CD8-positive, alpha-beta memory T cell (primary cell): Measurements from ENCODE around the gene PIP5K1B. TPM values are rescaled to one million over a fixed set of nuclear protein-coding genes. Genes with fewer than 3 reads are reported as not detected.

Experiments used
- CTCF ChIA-PET: fragments of 350-600 bp; sonication (Branson Sonifier 250); formaldehyde crosslinking; loops from one replicate; lab custom pipeline; 2021; ENCODE audit warnings: antibody characterized with exemption; lab: Charles Lee
- POLR2A ChIA-PET: fragments of 350-600 bp; sonication (Branson Sonifier 250); formaldehyde crosslinking; loops from one replicate; lab custom pipeline; 2021; ENCODE audit warnings: antibody characterized with exemption; lab: Charles Lee
- DNase-seq, 5 donors: peaks; one replicate each; pipeline versions ENCODE4 v3.0.0 to v3.0.0-alpha.2; 2020 to 2022; ENCODE audit warnings: mixed read lengths in 1 of 5
- H3K27ac ChIP-seq: one replicate; pipeline ENCODE4 v1.7.0; 2013; ENCODE audit warnings: low read depth, mild to moderate bottlenecking, low read length, moderate library complexity
- H3K27me3 ChIP-seq: 2 replicates; pipeline ENCODE4 v1.7.0; 2013; ENCODE audit warnings: low read length, mild to moderate bottlenecking; ENCODE audit not compliant: insufficient read depth, poor library complexity, severe bottlenecking
- H3K36me3 ChIP-seq: 2 replicates; pipeline ENCODE4 v1.7.0; 2013; ENCODE audit warnings: mild to moderate bottlenecking, low read length, moderate library complexity; ENCODE audit not compliant: insufficient read depth
- H3K4me1 ChIP-seq: 2 replicates; pipeline ENCODE4 v1.7.0; 2013; ENCODE audit warnings: mild to moderate bottlenecking, low read length, moderate library complexity; ENCODE audit not compliant: insufficient read depth
- H3K4me3 ChIP-seq: 2 replicates; pipeline ENCODE4 v1.7.0; 2013; ENCODE audit warnings: mild to moderate bottlenecking, low read length
- H3K9me3 ChIP-seq: 2 replicates; pipeline ENCODE4 v1.7.0; 2013; ENCODE audit warnings: mild to moderate bottlenecking, low read length
- H3K27ac Mint-ChIP-seq, 8 donors: one replicate each; pipeline ENCODE4 v1.8.0; 2020 to 2021; ENCODE audit warnings: mixed read lengths in 8 of 8, mild to moderate bottlenecking in 6 of 8, inconsistent platforms in 3 of 8, moderate library complexity in 3 of 8
- H3K27me3 Mint-ChIP-seq, 2 donors: one replicate each; pipeline ENCODE4 v1.8.0; 2020 to 2021; ENCODE audit warnings: mixed read lengths in 2 of 2, mild to moderate bottlenecking in 1 of 2, moderate library complexity in 1 of 2
- H3K36me3 Mint-ChIP-seq, 3 donors: one replicate each; pipeline ENCODE4 v1.8.0; 2020 to 2021; ENCODE audit warnings: mixed read lengths in 3 of 3, inconsistent platforms in 1 of 3, mild to moderate bottlenecking in 1 of 3
- H3K4me1 Mint-ChIP-seq, 3 donors: one replicate each; pipeline ENCODE4 v1.8.0; 2020 to 2021; ENCODE audit warnings: mixed read lengths in 3 of 3, inconsistent platforms in 1 of 3, mild to moderate bottlenecking in 1 of 3
- H3K4me3 Mint-ChIP-seq, 7 donors: one replicate each; pipeline ENCODE4 v1.8.0; 2020 to 2021; ENCODE audit warnings: mixed read lengths in 7 of 7, mild to moderate bottlenecking in 6 of 7, moderate library complexity in 4 of 7, inconsistent platforms in 2 of 7
- H3K9me3 Mint-ChIP-seq, 5 donors: one replicate each; pipeline ENCODE4 v1.8.0; 2020 to 2022; ENCODE audit warnings: mixed read lengths in 5 of 5, mild to moderate bottlenecking in 3 of 5, moderate library complexity in 2 of 5, inconsistent platforms in 1 of 5
- polyA plus RNA-seq: library from polyadenylated mRNA; unstranded; fragments of 300-500 nt; fragmentation: Illumina TruSeq; gene quantifications from one replicate; pipeline ENCODE4 v1.2.3, GENCODE V29; 2021
- total RNA-seq, 2 experiments: library from RNA; stranded (reverse); gene quantifications; one replicate each; pipeline ENCODE4 v1.2.3, GENCODE V29; 2021

PIP5K1B gene
- total and polyA plus RNA-seq, 3 experiments from 2014 or later: 3.1 TPM; not detected in 1

DNA sequence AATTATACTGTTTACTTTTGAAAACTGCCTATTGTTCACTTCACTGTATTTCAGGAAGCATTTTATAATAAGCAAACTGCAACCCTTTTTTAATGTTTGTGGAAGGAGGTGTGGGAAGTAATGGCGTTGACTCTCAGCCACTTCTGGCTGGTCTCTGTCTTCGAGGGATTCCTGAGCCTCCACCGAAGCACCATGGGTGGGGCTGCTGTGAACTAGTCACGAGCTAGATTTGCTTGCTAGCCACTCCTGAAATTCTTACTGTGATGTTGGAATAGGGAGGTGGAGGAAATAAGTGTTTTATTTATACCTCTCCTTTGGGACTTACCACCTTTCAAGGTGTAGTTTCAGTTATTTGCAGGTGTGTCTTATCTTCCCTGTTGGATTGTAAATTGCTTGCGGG lies 26.8 kb downstream of the PIP5K1B start:
- Mint-ChIP-seq H3K4me1 (no peaks in the 10 kb centered on the region), H3K27ac (no peak overlapping the region), H3K4me3 (no peak overlapping the region), H3K9me3 (peaks cover 0 to 4% (median 0%) of the 10 kb centered on the region in 5 donors), H3K36me3 (no peaks in the 10 kb centered on the region), H3K27me3 (peaks cover 6 to 32% of the 10 kb centered on the region in 2 donors)
- Histone ChIP-seq H3K36me3 (no peaks in the 10 kb centered on the region), H3K4me3 (no peak overlapping the region), H3K9me3 (no peaks in the 10 kb centered on the region), H3K27me3 (no peaks in the 10 kb centered on the region), H3K4me1 (no peaks in the 10 kb centered on the region), H3K27ac (no peak overlapping the region)
- ChIA-PET POLR2A (no interaction called here), CTCF (no interaction called here)
- no peak for DNase-seq

DNA sequence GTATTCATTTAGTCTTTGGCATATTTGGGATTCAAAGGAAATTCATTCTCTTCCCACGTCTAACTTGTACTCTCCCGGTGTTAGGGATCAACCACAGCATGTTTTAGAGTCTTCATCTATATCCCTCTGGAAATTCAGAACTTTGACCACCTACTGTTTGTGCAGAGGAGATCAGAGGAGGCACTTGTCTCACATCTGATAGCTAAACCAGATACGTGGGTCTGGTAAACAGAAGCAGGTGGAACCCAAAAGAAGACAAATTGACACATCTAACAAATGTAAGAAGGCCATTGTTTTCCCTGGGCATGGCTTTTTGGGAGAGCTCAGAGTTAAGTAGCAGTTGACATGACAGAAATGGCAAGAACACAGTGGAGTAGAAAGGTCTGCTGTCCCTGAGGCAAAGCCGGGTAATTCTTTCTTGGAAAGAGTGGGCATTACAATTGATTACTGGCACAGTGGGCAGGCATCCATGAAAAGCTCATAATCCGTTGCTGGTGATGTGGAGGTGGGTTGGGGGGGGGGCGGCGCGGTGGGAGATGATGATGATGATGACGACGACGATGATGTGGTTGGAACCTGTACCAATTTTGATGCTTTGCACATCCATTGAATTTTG lies 27.5 kb downstream of the PIP5K1B start:
- CTCF ChIA-PET: no interaction called here
- Histone ChIP-seq H3K4me1 (no peaks in the 10 kb centered on the region), H3K36me3 (no peaks in the 10 kb centered on the region), H3K27me3 (no peaks in the 10 kb centered on the region), H3K27ac (no peak overlapping the region), H3K4me3 (no peak overlapping the region), H3K9me3 (no peaks in the 10 kb centered on the region)
- H3K27ac Mint-ChIP-seq: peak overlapping the region in 1 of 8 donors; percentile 61
- H3K36me3 Mint-ChIP-seq: no peaks in the 10 kb centered on the region
- POLR2A ChIA-PET: no interaction called here
- no peak for DNase-seq
- no peak overlapping the region for H3K4me3 Mint-ChIP-seq
- no peaks in the 10 kb centered on the region for H3K4me1 Mint-ChIP-seq
- peaks cover 6 to 32% of the 10 kb centered on the region in 2 donors for H3K27me3 Mint-ChIP-seq
- H3K9me3 Mint-ChIP-seq: peaks cover 0 to 4% (median 0%) of the 10 kb centered on the region in 5 donors

DNA sequence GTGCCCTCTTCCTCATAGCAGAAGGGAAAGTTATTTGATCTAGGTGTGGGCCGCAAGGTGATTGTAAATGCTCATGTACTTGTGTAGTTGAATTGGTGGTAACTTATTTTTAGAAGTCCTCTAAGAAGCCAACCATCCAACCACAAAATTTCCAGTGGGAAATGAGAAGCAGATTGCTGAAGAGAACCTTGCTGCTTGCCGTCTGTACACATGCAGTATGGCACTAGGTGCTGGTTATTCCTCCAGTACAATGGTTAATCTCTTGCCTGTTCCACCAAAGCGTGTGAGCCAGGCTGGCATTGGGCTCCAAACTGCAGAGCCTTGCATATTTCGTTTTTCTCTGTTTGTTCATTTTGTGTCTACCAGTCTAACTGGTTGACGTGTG lies 28.0 kb downstream of the PIP5K1B start:
- DNase-seq: no peak
- H3K27me3 Mint-ChIP-seq: peaks cover 3 to 27% of the 10 kb centered on the region in 2 donors
- Histone ChIP-seq H3K27ac (no peak overlapping the region), H3K9me3 (no peaks in the 10 kb centered on the region), H3K27me3 (no peaks in the 10 kb centered on the region), H3K36me3 (no peaks in the 10 kb centered on the region), H3K4me3 (no peak overlapping the region), H3K4me1 (no peaks in the 10 kb centered on the region)
- H3K36me3 Mint-ChIP-seq: no peaks in the 10 kb centered on the region
- H3K27ac Mint-ChIP-seq: no peak overlapping the region
- H3K4me1 Mint-ChIP-seq: no peaks in the 10 kb centered on the region
- no peak overlapping the region for H3K4me3 Mint-ChIP-seq
- POLR2A ChIA-PET: no interaction called here
- CTCF ChIA-PET: no interaction called here
- H3K9me3 Mint-ChIP-seq: peaks cover 0 to under 1% (median 0%) of the 10 kb centered on the region in 5 donors

DNA sequence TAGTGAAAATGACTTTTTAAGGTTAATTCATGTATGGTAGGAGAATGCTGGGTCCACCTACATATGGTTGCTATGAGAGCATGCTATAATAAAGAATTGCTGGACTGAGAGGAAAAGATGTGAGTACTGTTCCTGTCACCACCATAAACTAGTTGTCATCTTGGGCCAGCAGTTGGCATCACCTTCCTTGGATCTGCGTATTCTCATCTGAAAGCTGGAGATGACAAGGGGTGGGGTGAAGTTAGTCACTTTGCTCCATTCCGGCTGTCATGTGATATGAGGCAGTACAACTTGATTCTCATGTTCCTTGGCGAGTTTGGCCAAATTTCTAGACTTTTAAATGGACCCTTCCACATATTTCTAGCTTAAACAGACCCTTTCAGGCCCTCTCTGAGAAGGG lies 33.3 kb downstream of the PIP5K1B start:
- H3K27me3 Mint-ChIP-seq: peaks cover 6 to 27% of the 10 kb centered on the region in 2 donors
- POLR2A ChIA-PET: no interaction called here

DNA sequence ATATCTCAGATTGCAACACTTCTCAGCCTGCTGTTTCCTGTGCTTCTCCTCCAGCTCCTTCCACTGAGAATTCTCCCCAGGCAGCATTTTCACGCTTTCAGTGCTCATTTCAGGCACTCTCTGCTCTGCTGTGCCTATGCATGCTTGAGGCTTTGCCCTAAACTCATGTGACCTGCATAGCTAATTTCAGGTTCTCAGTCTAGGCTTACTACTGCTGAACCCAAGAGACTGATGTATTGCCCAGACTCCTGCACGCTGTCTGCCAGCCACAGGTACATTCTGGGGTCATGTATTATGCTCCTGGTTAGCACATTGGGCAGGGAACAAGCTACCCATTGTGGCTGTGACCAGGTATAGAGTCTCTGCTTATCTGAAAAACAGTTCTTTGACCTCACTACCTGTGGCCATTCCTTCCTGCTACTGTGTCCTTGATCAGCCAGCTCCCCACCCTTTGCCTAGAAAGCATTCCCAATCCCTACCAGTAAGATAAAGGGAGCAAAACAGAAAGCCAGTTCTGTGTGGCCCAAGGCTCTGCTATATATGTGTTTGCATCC lies 34.7 kb downstream of the PIP5K1B start:
- Histone ChIP-seq H3K36me3 (no peaks in the 10 kb centered on the region), H3K4me3 (no peak overlapping the region), H3K27me3 (no peaks in the 10 kb centered on the region), H3K27ac (no peak overlapping the region), H3K4me1 (no peaks in the 10 kb centered on the region), H3K9me3 (no peaks in the 10 kb centered on the region)
- DNase-seq: no peak
- no peaks in the 10 kb centered on the region for H3K9me3 Mint-ChIP-seq
- H3K36me3 Mint-ChIP-seq: no peaks in the 10 kb centered on the region
- POLR2A ChIA-PET: no interaction called here
- no peaks in the 10 kb centered on the region for H3K4me1 Mint-ChIP-seq
- CTCF ChIA-PET: no interaction called here
- no peak overlapping the region for H3K4me3 Mint-ChIP-seq
- H3K27me3 Mint-ChIP-seq: peaks cover 6 to 19% of the 10 kb centered on the region in 2 donors
- H3K27ac Mint-ChIP-seq: no peak overlapping the region

More for the DNA sequence above, 33.3 kb downstream of the PIP5K1B start:
- Mint-ChIP-seq H3K36me3 (no peaks in the 10 kb centered on the region), H3K4me1 (no peaks in the 10 kb centered on the region), H3K4me3 (no peak overlapping the region), H3K27ac (no peak overlapping the region), H3K9me3 (no peaks in the 10 kb centered on the region)
- H3K27me3 ChIP-seq: no peaks in the 10 kb centered on the region
- no peak overlapping the region for H3K27ac ChIP-seq
- CTCF ChIA-PET: no interaction called here
- DNase-seq: no peak
- no peak overlapping the region for H3K4me3 ChIP-seq
- no peaks in the 10 kb centered on the region for H3K9me3 ChIP-seq
- H3K36me3 ChIP-seq: no peaks in the 10 kb centered on the region
- no peaks in the 10 kb centered on the region for H3K4me1 ChIP-seq

DNA sequence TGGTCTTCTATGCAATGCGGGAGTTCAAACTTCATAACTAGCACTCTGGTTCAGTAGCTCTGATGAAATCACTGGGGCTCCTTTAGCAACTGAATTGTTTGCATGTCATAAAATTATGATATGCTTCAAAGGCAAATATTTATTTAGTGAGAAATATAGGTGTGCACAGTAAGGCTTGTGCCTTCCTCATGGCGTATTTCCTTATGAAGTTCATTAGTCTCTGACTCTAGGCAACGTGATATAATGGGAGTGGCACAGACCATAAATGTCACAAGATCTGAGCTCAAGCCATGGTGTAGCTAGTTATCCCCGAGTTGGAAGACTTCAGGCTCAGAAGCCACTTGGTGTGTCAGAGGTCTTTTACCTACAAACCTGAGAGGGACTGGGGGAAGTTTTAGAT lies 35.5 kb downstream of the PIP5K1B start:
- H3K9me3 Mint-ChIP-seq: no peaks in the 10 kb centered on the region
- CTCF ChIA-PET: no interaction called here

DNA sequence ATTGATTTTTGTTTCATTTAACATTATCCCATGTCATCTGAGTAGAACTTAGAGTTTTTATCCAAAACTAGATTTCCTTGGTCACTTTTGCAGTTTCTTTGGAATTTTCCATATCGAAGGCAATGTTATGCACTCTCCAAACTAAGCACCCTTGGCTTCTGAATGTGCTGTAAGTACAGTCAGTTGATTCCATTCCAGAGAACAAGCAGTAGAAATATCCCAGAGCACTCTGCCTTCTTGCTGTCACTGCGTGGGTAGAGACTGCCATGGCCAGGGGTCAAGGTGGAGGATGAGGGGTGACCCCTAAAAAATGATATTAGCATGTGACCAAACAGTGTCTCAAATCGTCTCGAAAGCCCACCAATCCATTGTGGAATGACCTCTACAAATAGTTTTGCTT lies 36.2 kb downstream of the PIP5K1B start:
- H3K27me3 ChIP-seq: no peaks in the 10 kb centered on the region
- no peaks in the 10 kb centered on the region for H3K36me3 Mint-ChIP-seq
- no peak overlapping the region for H3K27ac ChIP-seq
- no peaks in the 10 kb centered on the region for H3K9me3 ChIP-seq
- H3K4me3 ChIP-seq: no peak overlapping the region
- no peaks in the 10 kb centered on the region for H3K4me1 Mint-ChIP-seq
- POLR2A ChIA-PET: no interaction called here
- H3K27me3 Mint-ChIP-seq: peaks cover 7 to 18% of the 10 kb centered on the region in 2 donors
- DNase-seq: no peak
- H3K27ac Mint-ChIP-seq: no peak overlapping the region
- CTCF ChIA-PET: no interaction called here
- H3K36me3 ChIP-seq: no peaks in the 10 kb centered on the region
- H3K4me3 Mint-ChIP-seq: no peak overlapping the region
- no peaks in the 10 kb centered on the region for H3K4me1 ChIP-seq
- H3K9me3 Mint-ChIP-seq: no peaks in the 10 kb centered on the region

More for the DNA sequence above, 35.5 kb downstream of the PIP5K1B start:
- peaks cover 5 to 18% of the 10 kb centered on the region in 2 donors for H3K27me3 Mint-ChIP-seq
- no peaks in the 10 kb centered on the region for H3K4me1 Mint-ChIP-seq
- H3K36me3 Mint-ChIP-seq: no peaks in the 10 kb centered on the region
- H3K27me3 ChIP-seq: no peaks in the 10 kb centered on the region
- no peak for DNase-seq
- H3K4me1 ChIP-seq: no peaks in the 10 kb centered on the region
- POLR2A ChIA-PET: no interaction called here
- H3K36me3 ChIP-seq: no peaks in the 10 kb centered on the region
- H3K27ac Mint-ChIP-seq: no peak overlapping the region
- H3K4me3 Mint-ChIP-seq: no peak overlapping the region
- H3K27ac ChIP-seq: no peak overlapping the region
- H3K9me3 ChIP-seq: no peaks in the 10 kb centered on the region
- no peak overlapping the region for H3K4me3 ChIP-seq

DNA sequence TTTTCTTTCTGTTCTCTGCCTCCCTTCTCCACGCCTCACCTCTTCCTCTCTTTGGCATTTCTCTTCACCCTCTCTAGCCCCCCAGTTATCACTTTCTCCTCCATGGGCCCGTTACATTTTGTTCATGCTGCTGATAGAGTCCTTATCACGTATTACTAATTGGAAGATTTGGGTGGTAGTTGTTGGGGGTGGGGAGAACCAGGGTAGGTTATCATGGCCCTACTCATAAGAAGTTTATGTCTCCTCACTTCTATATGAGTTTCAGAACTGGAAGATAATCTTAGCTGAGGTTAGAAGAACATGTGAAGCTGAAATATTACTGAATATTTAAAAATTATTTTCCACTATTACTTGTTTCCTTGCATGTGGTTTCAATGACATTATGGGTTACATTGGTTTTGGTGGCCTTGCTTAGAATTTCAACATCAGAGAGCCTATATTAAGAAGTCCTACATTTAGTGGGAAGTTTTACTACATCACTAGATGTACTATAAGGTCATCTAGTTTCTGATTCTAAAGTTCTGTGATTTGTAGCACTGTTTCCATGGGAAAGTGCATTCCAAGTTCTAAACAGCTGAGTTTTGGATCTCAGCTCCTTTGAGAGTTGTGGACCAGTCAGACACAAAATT lies 36.8 kb downstream of the PIP5K1B start:
- H3K9me3 ChIP-seq: no peaks in the 10 kb centered on the region
- Mint-ChIP-seq H3K27me3 (peaks cover 7 to 18% of the 10 kb centered on the region in 2 donors), H3K9me3 (no peaks in the 10 kb centered on the region), H3K36me3 (no peaks in the 10 kb centered on the region), H3K4me3 (no peak overlapping the region), H3K27ac (no peak overlapping the region), H3K4me1 (no peaks in the 10 kb centered on the region)
- no peaks in the 10 kb centered on the region for H3K36me3 ChIP-seq
- POLR2A ChIA-PET: no interaction called here
- no peaks in the 10 kb centered on the region for H3K4me1 ChIP-seq
- H3K4me3 ChIP-seq: no peak overlapping the region
- CTCF ChIA-PET: no interaction called here
- H3K27me3 ChIP-seq: no peaks in the 10 kb centered on the region
- no peak for DNase-seq
- no peak overlapping the region for H3K27ac ChIP-seq
